Measurements from ENCODE around the gene PTPRK.

Gene PTPRK

GRCh38 chr6:128474933-128475332 lies 45.5 kb downstream of the PTPRK start:
- H3K27ac ChIP-seq (ENCODE audit: low read length) = no peak overlapping the region
- no peaks in the 10 kb centered on the region for H3K27me3 ChIP-seq (ENCODE audit: control insufficient read depth, insufficient read depth, low read length)
- no CpG with 5 or more reads among the region's 1 CpG for WGBS (ENCODE audit: insufficient coverage, insufficient read length)
- H3K4me1 ChIP-seq (ENCODE audit: control insufficient read depth, insufficient read depth, low read length) = peaks cover 1% of the 10 kb centered on the region; the same call in 1 of the 2 replicates
- H3K4me3 ChIP-seq (ENCODE audit: low read length) = no peak overlapping the region
- DNase-seq (ENCODE audit: low read depth, low spot score) = no peak
- H3K36me3 ChIP-seq (ENCODE audit: control insufficient read depth, insufficient read depth, low read length) = no peaks in the 10 kb centered on the region
- H3K9me3 ChIP-seq (ENCODE audit: control insufficient read depth, insufficient read depth, low read length) = no peaks in the 10 kb centered on the region

- Histone ChIP-seq H3K36me3 (ENCODE audit: control insufficient read depth, insufficient read depth, low read length) (no peaks in the 10 kb centered on the region), H3K27me3 (ENCODE audit: control insufficient read depth, insufficient read depth, low read length) (no peaks in the 10 kb centered on the region), H3K4me1 (ENCODE audit: control insufficient read depth, insufficient read depth, low read length) (0 out of 2 replicates have a peak, but pooled peaks cover 1% of the 10 kb centered on the region), H3K4me3 (ENCODE audit: low read length) (no peak overlapping the region), H3K9me3 (ENCODE audit: control insufficient read depth, insufficient read depth, low read length) (no peaks in the 10 kb centered on the region), H3K27ac (ENCODE audit: low read length) (no peak overlapping the region)
- WGBS (ENCODE audit: insufficient coverage, insufficient read length) = no CpG with 5 or more reads among the region's 1 CpG
- DNase-seq (ENCODE audit: low read depth, low spot score) = no peak
Measured at GRCh38 chr6:128474481-128474880, 45.9 kb downstream of the PTPRK start.

GRCh38 chr6:128471907-128472306 lies 48.5 kb downstream of the PTPRK start:
- H3K36me3 ChIP-seq (ENCODE audit: control insufficient read depth, insufficient read depth, low read length) = no peaks in the 10 kb centered on the region
- no peaks in the 10 kb centered on the region for H3K9me3 ChIP-seq (ENCODE audit: control insufficient read depth, insufficient read depth, low read length)
- no peak for DNase-seq (ENCODE audit: low read depth, low spot score)
- no peak overlapping the region for H3K27ac ChIP-seq (ENCODE audit: low read length)
- H3K27me3 ChIP-seq (ENCODE audit: control insufficient read depth, insufficient read depth, low read length) = no peaks in the 10 kb centered on the region
- WGBS (ENCODE audit: insufficient coverage, insufficient read length) = no CpG with 5 or more reads among the region's 4 CpGs
- no peaks in the 10 kb centered on the region for H3K4me1 ChIP-seq (ENCODE audit: control insufficient read depth, insufficient read depth, low read length)
- no peak overlapping the region for H3K4me3 ChIP-seq (ENCODE audit: low read length)

DNA sequence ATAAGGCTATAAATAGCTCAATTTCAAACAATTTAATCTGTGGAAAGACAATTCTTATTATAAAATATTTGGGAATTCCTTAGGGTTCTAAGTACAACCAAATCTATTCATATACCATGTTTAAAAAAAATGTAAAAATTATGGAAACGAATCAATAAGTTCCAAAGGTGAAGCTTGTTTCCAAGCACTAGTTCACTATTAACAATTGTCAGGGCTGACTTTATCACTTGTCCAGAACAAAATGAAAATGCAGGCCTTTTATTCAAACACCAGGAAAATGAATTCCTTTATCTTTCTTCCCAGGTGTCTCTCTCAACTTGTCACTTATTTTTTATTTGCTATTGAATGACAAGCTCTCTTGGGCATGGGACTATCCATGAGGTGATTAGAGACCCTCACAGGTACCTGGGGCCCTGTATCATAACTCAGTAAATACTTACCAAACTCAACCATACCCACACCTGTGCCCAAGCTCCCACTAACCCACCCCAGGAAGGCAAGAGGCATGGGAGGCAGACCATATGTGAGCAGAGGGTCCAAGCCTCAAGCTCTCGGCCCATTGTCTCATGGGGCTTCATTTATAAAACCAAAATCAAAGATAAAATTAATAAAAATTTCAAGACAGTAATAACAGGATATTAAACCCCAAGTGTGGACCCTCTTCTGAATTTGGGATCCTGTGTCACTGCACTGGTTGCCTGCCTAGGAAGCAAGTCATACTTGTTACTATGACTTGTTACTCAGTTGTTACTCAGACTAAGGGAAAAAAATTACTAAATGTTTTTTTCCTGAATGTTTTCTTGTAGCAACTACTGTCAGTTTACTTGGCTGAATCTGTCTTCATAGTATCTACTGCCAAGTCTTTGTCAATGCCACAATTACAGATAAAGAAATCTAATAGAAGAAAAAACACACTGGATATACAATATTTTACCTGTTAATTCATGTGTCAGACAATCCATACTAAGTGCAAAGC lies 54.7 kb downstream of the PTPRK start:
- Histone ChIP-seq H3K27me3 (ENCODE audit: control insufficient read depth, insufficient read depth, low read length) (no peaks in the 10 kb centered on the region), H3K4me3 (ENCODE audit: low read length) (no peak overlapping the region), H3K36me3 (ENCODE audit: control insufficient read depth, insufficient read depth, low read length) (no peaks in the 10 kb centered on the region), H3K9me3 (ENCODE audit: control insufficient read depth, insufficient read depth, low read length) (no peaks in the 10 kb centered on the region), H3K27ac (ENCODE audit: low read length) (no peak overlapping the region), H3K4me1 (ENCODE audit: control insufficient read depth, insufficient read depth, low read length) (no peaks in the 10 kb centered on the region)
- DNase-seq (ENCODE audit: low read depth, low spot score) = no peak
- no CpG with 5 or more reads among the region's 2 CpGs for WGBS (ENCODE audit: insufficient coverage, insufficient read length)

GRCh38 chr6:128464790-128465189 lies 55.6 kb downstream of the PTPRK start:
- Histone ChIP-seq H3K36me3 (ENCODE audit: control insufficient read depth, insufficient read depth, low read length) (no peaks in the 10 kb centered on the region), H3K9me3 (ENCODE audit: control insufficient read depth, insufficient read depth, low read length) (no peaks in the 10 kb centered on the region), H3K4me3 (ENCODE audit: low read length) (no peak overlapping the region), H3K27me3 (ENCODE audit: control insufficient read depth, insufficient read depth, low read length) (no peaks in the 10 kb centered on the region), H3K4me1 (ENCODE audit: control insufficient read depth, insufficient read depth, low read length) (no peaks in the 10 kb centered on the region), H3K27ac (ENCODE audit: low read length) (no peak overlapping the region)
- DNase-seq (ENCODE audit: low read depth, low spot score) = no peak
- WGBS (ENCODE audit: insufficient coverage, insufficient read length) = no CpG with 5 or more reads among the region's 3 CpGs

DNA sequence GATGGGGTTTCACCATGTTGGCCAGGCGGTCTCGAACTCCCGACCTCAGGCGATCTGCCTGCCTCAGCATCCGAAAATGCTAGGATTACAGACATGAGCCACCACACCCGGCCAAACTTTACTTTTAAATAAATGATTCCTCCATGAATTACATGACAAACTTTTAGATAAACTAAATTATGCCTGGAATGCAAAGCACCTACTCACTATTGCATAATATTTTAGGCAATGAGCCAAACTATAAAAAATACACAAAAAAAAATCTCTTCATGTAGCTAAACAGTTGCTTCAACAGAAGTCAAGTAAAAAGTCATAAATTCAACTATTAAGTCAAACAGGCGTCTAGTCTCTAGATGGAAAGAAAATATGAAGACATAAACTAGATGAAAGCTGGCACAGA lies 56.5 kb downstream of the PTPRK start:
- no CpG with 5 or more reads among the region's 7 CpGs for WGBS (ENCODE audit: insufficient coverage, insufficient read length)
- H3K9me3 ChIP-seq (ENCODE audit: control insufficient read depth, insufficient read depth, low read length) = no peaks in the 10 kb centered on the region
- DNase-seq (ENCODE audit: low read depth, low spot score) = no peak
- H3K27me3 ChIP-seq (ENCODE audit: control insufficient read depth, insufficient read depth, low read length) = no peaks in the 10 kb centered on the region
- H3K4me3 ChIP-seq (ENCODE audit: low read length) = no peak overlapping the region
- H3K27ac ChIP-seq (ENCODE audit: low read length) = no peak overlapping the region
- H3K36me3 ChIP-seq (ENCODE audit: control insufficient read depth, insufficient read depth, low read length) = no peaks in the 10 kb centered on the region
- H3K4me1 ChIP-seq (ENCODE audit: control insufficient read depth, insufficient read depth, low read length) = 0 out of 2 replicates have a peak, but pooled peaks cover 1% of the 10 kb centered on the region

DNA sequence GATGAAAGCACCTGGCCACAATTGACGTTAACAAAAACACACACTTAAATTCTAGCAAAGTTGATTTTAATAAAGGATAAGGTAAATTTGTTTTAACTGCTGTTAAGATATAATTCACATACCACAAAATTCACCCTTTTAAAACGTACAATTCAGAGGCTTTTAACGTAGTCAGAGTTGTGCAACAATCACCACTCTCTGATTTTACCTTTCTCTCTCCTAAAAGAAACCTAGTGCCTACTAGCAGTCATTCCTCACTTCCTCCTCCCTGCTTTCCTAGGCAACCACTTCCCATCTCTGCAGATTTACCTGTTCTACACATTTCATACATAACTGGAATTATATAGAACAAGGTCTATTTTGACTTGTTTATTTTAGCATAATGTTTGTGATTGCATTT lies 58.9 kb downstream of the PTPRK start:
- no CpG with 5 or more reads among the region's 3 CpGs for WGBS (ENCODE audit: insufficient coverage, insufficient read length)
- H3K27ac ChIP-seq (ENCODE audit: low read length) = no peak overlapping the region
- 0 out of 2 replicates have a peak, but pooled peaks cover 1% of the 10 kb centered on the region for H3K4me1 ChIP-seq (ENCODE audit: control insufficient read depth, insufficient read depth, low read length)
- H3K27me3 ChIP-seq (ENCODE audit: control insufficient read depth, insufficient read depth, low read length) = no peaks in the 10 kb centered on the region
- no peak overlapping the region for H3K4me3 ChIP-seq (ENCODE audit: low read length)
- H3K9me3 ChIP-seq (ENCODE audit: control insufficient read depth, insufficient read depth, low read length) = no peaks in the 10 kb centered on the region
- H3K36me3 ChIP-seq (ENCODE audit: control insufficient read depth, insufficient read depth, low read length) = no peaks in the 10 kb centered on the region
- no peak for DNase-seq (ENCODE audit: low read depth, low spot score)

GRCh38 chr6:128456510-128457230 lies 63.7 kb downstream of the PTPRK start:
- Histone ChIP-seq H3K36me3 (ENCODE audit: control insufficient read depth, insufficient read depth, low read length) (no peaks in the 10 kb centered on the region), H3K4me3 (ENCODE audit: low read length) (no peak overlapping the region), H3K9me3 (ENCODE audit: control insufficient read depth, insufficient read depth, low read length) (no peaks in the 10 kb centered on the region), H3K27ac (ENCODE audit: low read length) (no peak overlapping the region), H3K4me1 (ENCODE audit: control insufficient read depth, insufficient read depth, low read length) (0 out of 2 replicates have a peak, but pooled peaks cover 1% of the 10 kb centered on the region), H3K27me3 (ENCODE audit: control insufficient read depth, insufficient read depth, low read length) (no peaks in the 10 kb centered on the region)
- no peak for DNase-seq (ENCODE audit: low read depth, low spot score)
- WGBS (ENCODE audit: insufficient coverage, insufficient read length) = no CpG with 5 or more reads among the region's 2 CpGs

DNA sequence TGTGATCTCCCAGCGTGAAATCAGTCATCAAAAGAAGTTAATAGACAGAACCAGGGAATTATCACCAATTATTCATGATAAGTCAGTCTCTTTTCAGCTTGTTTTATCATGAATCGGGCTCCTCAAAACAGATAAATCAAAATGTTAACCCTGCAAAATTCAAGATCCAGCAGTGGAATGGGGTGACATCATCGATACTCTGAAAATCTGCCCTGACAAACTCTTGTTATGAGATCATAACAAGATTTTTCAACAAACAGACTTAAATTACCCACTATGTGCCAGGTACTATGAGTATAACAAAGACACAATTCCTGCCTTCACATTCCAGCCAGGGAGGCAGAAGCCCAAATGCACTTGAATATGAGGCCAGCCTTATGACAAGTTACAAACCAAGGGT lies 64.4 kb downstream of the PTPRK start:
- WGBS (ENCODE audit: insufficient coverage, insufficient read length) = no CpG with 5 or more reads among the region's 3 CpGs
- no peaks in the 10 kb centered on the region for H3K9me3 ChIP-seq (ENCODE audit: control insufficient read depth, insufficient read depth, low read length)
- no peaks in the 10 kb centered on the region for H3K27me3 ChIP-seq (ENCODE audit: control insufficient read depth, insufficient read depth, low read length)
- DNase-seq (ENCODE audit: low read depth, low spot score) = no peak
- 0 out of 2 replicates have a peak, but pooled peaks cover 1% of the 10 kb centered on the region for H3K4me1 ChIP-seq (ENCODE audit: control insufficient read depth, insufficient read depth, low read length)
- no peak overlapping the region for H3K4me3 ChIP-seq (ENCODE audit: low read length)
- no peaks in the 10 kb centered on the region for H3K36me3 ChIP-seq (ENCODE audit: control insufficient read depth, insufficient read depth, low read length)
- H3K27ac ChIP-seq (ENCODE audit: low read length) = no peak overlapping the region

GRCh38 chr6:128452713-128453112 lies 67.7 kb downstream of the PTPRK start:
- Histone ChIP-seq H3K4me3 (ENCODE audit: low read length) (no peak overlapping the region), H3K27ac (ENCODE audit: low read length) (no peak overlapping the region), H3K27me3 (ENCODE audit: control insufficient read depth, insufficient read depth, low read length) (no peaks in the 10 kb centered on the region), H3K4me1 (ENCODE audit: control insufficient read depth, insufficient read depth, low read length) (no peaks in the 10 kb centered on the region), H3K36me3 (ENCODE audit: control insufficient read depth, insufficient read depth, low read length) (no peaks in the 10 kb centered on the region), H3K9me3 (ENCODE audit: control insufficient read depth, insufficient read depth, low read length) (no peaks in the 10 kb centered on the region)
- no CpG with 5 or more reads among the region's 2 CpGs for WGBS (ENCODE audit: insufficient coverage, insufficient read length)
- DNase-seq (ENCODE audit: low read depth, low spot score) = no peak
